ENCODE measurements around the gene ZNF276.

The ZNF276 gene

DNA sequence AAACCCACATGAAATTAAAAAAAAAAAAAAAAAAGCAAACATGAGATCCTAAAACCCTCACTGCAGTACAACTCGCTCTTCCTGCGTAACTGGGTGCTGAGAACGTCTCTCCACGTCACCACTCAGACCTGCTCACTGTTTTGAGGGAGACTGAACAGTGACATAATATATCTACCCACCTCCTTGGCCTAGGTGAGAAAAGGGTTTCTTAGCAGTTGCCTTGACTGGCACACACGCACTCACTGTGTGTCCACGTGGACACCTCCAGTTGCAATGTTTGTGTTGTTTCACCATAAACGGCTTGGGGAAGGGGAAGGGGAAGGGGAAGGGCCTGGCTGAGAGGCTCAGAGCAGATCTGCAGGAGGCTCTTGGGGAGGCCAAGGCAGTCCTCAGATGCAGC is 63.1 kb downstream of the ZNF276 start:
- DNase-seq: no peak

DNA sequence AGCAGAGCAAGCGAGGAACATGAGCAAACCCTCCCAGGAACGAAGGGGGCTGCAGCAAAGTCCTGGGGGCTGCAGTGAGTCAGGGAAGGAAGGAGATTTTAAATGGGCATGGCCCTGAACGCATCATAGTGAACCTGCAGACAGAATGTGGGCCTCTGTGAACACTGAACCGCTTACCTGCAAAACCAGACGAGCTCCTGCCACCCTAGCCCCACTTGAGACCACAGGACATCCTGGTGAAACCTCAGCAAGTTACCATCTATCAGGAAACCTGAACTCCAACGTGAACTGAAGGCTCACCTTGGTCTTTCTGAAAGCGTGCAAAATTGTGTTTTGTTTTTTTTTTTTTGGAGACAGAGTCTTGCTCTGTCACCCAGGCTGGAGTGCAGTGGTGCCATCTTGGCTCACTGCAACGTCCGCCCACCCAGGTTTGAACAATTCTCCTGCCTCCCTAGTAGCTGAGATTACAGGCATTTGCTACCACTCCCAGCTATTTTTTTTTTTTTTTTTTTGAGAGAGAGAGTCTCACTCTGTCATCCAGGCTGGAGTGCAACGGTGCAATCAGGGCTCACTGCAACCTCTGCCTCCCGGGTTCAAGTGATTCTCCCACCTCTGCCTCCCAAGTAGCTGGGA is 64.3 kb downstream of the ZNF276 start:
- no peak for DNase-seq

- DNase-seq: no peak
Observed at GRCh38 chr16:89786474-89787364, 65.4 kb downstream of the ZNF276 start.

- DNase-seq: no peak
Observed at GRCh38 chr16:89787365-89787805, 66.0 kb downstream of the ZNF276 start.

All from fibroblast of skin of abdomen (primary cell).